OCI-LY7 (cell line): ENCODE measurements around the gene MUC22.

ENCODE experiments used
- CTCF ChIP-seq: fragments of 200-600 bp; sonication (generic); conservative IDR thresholded peaks from 2 replicates; pipeline ENCODE4 v1.5.1; 2014; ENCODE audit warnings: mild to moderate bottlenecking, antibody characterized with exemption, low read length, moderate library complexity, mixed read lengths
- EZH2phosphoT487 ChIP-seq: fragments of 200-600 bp; sonication (generic); IDR thresholded peaks from 2 replicates; pipeline ENCODE4 v1.6.1; 2018; ENCODE audit warnings: low read depth, borderline replicate concordance, mild to moderate bottlenecking, mixed run types, antibody characterized with exemption, low read length, moderate library complexity, mixed read lengths

GRCh38 chr6:31075528-31075927 lies 65.3 kb downstream of the MUC22 start:
- TF ChIP-seq CTCF (no peak), EZH2phosphoT487 (no peak)
